Left ventricle myocardium superior (tissue), 1 donor: ENCODE measurements around the gene USP43. TPM values are rescaled to one million over a fixed set of nuclear protein-coding genes. Genes with fewer than 3 reads are reported as not detected.
A peak's percentile ranks its signal among the peaks of the same experiment; 100 is the strongest.
"Not testable (repeated sequence)": the region's sequence is repeated elsewhere in the genome, so short reads cannot be mapped to it uniquely, and the experiment has no call there.

Source experiments
- ATAC-seq: fragments of 200-7000 bp; cut with Tn5 transposase; one replicate; pipeline ENCODE4 v1.9.1; 2020; ENCODE audit warnings: mild to moderate bottlenecking, moderate library complexity
- DNase-seq: peaks from one replicate; pipeline ENCODE4 v3.0.0-alpha.2; 2020
- intact Hi-C: fragments of 100-400 bp; cut with micrococcal nuclease; formaldehyde crosslinking; loops from one replicate; pipeline ENCODE4 v1.11.0; 2022
- long read RNA-seq: library from polyadenylated mRNA; unstranded; transcript quantifications from one replicate; pipeline ENCODE4 v2.0.0, GENCODE V29; 2021
- total RNA-seq: library from RNA; stranded (reverse); fragmentation: NEBNext Ultra II Directional; extraction: Animal tissue kit (Norgen Biotek cat#: 25700); gene quantifications from one replicate; pipeline ENCODE4 v1.2.1, GENCODE V29; 2021
- donor health status: DM: no; HTN: yes; CAD: no; lungs with severe emphysema.

USP43 gene, protein sequence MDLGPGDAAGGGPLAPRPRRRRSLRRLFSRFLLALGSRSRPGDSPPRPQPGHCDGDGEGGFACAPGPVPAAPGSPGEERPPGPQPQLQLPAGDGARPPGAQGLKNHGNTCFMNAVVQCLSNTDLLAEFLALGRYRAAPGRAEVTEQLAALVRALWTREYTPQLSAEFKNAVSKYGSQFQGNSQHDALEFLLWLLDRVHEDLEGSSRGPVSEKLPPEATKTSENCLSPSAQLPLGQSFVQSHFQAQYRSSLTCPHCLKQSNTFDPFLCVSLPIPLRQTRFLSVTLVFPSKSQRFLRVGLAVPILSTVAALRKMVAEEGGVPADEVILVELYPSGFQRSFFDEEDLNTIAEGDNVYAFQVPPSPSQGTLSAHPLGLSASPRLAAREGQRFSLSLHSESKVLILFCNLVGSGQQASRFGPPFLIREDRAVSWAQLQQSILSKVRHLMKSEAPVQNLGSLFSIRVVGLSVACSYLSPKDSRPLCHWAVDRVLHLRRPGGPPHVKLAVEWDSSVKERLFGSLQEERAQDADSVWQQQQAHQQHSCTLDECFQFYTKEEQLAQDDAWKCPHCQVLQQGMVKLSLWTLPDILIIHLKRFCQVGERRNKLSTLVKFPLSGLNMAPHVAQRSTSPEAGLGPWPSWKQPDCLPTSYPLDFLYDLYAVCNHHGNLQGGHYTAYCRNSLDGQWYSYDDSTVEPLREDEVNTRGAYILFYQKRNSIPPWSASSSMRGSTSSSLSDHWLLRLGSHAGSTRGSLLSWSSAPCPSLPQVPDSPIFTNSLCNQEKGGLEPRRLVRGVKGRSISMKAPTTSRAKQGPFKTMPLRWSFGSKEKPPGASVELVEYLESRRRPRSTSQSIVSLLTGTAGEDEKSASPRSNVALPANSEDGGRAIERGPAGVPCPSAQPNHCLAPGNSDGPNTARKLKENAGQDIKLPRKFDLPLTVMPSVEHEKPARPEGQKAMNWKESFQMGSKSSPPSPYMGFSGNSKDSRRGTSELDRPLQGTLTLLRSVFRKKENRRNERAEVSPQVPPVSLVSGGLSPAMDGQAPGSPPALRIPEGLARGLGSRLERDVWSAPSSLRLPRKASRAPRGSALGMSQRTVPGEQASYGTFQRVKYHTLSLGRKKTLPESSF
- 0.12 TPM for total RNA-seq
- long read RNA-seq: 0 reads

DNA sequence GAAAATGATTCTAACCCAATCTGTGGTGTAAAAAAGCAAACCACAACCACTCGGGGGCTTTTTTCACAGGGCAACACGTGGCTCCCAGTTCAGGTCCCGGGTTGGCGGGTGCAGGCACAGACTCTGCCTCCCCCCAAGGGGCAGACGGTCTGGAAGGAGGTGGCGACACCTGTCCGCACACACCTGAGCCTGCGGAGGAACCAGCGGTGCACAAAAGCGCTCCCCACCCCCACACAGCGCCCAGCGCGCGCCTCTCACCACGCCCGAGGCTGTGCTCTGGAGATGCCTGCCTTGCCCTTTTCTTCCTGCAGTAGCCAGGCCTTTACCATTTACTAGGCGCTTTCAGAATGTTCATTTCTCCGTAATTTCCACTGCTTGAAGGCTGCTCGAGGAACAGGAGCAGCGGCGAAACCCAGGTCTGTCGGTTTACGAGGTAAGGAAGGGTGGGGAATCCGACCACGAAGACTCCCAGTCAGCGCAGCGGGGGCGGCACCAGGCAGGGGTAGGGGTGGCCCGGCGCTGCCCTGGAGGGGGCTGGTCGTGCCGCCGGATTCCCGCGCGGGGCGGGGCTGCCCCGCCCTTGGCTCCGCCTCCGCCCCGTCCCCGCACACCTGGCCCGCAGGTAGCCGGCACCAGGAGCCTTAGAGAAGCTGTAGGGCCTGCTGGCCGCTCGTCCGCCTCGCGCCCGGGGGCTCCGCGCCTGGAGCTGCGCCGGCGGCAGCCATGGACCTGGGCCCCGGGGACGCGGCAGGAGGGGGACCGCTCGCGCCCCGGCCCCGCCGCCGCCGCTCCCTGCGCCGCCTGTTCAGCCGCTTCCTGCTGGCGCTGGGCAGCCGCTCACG, at the start of gene USP43:
Gene USP43 (plus strand): TSS at position 608 of the 842 bp plus-strand sequence. CDS start 116 bp downstream, at position 724.
- peak; percentile 69 for ATAC-seq
- intact Hi-C loops: no loop called here

GRCh38 chr17:9597638-9598037, 47.7 kb upstream of the USP43 start:
- ATAC-seq, intact Hi-C loops, DNase-seq: not testable (repeated sequence)

More for the DNA sequence above, at the start of gene USP43:
- DNase-seq: peak; percentile 28

DNA sequence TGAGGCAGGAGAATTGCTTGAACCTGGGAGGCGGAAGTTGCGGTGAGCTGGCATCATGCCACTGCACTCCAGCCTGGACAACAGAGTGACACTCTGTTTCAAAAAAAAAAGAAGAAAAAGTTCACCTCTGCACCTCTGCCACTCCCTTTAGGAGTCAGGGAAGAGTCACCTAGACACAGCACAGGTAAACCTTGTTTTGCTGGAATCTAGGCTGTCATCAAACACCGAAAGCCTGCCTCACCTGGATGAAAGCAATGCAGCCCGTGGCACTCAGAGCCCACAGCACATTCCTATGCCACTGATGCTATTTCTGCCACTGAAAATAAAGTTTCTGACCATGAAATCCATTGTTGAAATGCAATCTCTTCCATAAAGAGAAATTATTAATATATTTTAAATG, 46.7 kb upstream of the USP43 start:
- intact Hi-C loops: no loop called here
- ATAC-seq (no peak), DNase-seq (no peak)

DNA sequence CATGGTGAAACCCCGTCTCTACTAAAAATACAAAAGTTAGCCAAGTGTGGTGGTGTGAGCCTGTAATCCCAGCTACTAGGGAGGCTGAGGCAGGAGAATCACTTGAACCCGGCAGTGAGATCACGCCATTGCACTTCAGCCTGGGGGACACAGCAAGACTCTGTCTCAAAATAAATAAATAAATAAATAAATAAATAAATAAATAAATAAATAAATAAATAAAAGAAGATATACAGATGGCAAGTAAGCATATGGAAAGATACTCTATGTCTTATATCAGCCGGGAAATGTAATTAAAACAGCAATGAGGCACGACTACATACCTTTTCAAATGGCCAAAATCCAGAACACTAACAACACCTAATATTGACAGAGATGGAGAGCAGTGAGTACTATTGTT, 40.7 kb upstream of the USP43 start:
- DNase-seq, intact Hi-C loops, ATAC-seq: not testable (repeated sequence)

- ATAC-seq (no peak), DNase-seq (no peak)
- intact Hi-C loops: no loop called here
Measured at GRCh38 chr17:9606453-9606852, 38.9 kb upstream of the USP43 start.

GRCh38 chr17:9607058-9607457, 38.3 kb upstream of the USP43 start:
- intact Hi-C loops, DNase-seq, ATAC-seq: not testable (repeated sequence)

GRCh38 chr17:9611557-9611956, 33.8 kb upstream of the USP43 start:
- intact Hi-C loops: no loop called here
- no peak for ATAC-seq
- no peak for DNase-seq

DNA sequence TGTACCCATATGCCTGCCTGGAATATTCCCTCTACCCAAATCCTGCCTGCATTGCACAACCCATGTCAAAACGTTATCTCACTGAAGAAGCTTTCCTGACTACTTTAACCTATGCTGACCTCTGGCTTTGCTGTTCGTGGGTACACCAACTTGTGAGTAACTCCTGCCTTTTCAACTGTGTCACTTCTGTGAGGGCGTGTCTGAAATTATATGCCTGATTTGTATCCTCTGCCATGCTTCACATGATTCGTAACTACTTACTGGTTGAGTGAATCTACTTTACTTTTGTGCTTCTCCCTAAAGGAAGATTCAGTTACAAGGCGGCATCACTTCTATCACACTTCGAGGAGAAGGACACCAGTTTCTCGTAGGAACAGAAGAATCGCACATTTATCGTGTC, 33.3 kb upstream of the USP43 start:
- ATAC-seq (no peak), DNase-seq (no peak)
- intact Hi-C loops: no loop called here

- ATAC-seq (no peak), DNase-seq (no peak)
- intact Hi-C loops: no loop called here
Measured at GRCh38 chr17:9615486-9615885, 29.8 kb upstream of the USP43 start.

DNA sequence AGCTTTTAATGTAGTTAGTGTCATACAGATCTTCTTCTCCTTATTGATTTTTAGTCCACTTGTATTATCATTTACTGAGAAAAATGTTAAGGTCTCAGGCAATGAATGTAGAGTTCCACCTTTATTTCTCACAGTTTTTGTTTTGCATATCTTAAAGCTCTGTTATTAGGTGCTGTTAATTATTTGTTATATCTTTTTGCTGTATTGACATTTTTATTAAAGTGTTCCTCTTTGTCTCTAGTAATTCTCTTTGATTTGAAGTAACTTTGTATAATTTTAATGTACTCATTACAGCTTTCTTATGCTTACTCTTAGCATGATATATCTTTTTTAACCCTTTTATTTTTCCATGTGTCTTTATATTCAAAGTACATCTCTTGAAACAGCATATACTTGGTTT, 22.4 kb upstream of the USP43 start:
- intact Hi-C loops: no loop called here
- no peak for DNase-seq
- no peak for ATAC-seq

- ATAC-seq: no peak
- intact Hi-C loops: no loop called here
Measured at GRCh38 chr17:9628509-9628908, 16.8 kb upstream of the USP43 start.

DNA sequence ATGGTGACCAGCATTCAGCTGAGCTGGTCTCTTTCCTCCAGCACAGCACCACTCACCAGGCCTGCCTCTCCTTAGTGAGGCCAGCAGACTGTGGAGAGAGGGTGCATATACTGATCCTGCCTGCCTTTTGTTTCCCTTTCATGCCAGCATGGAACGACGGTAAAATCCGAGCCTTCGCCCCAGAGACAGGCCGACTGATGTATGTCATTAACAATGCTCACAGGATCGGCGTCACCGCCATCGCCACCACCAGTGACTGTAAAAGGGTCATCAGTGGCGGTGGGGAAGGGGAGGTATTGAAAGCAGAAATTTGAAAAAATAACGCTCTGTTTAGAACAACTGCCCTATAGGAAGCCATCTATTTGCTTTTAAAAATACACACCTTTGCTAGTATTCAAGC, 12.6 kb upstream of the USP43 start:
- DNase-seq: no peak
- intact Hi-C loops: no loop called here
- no peak for ATAC-seq

More at GRCh38 chr17:9628509-9628908, 16.8 kb upstream of the USP43 start:
- no peak for DNase-seq

DNA sequence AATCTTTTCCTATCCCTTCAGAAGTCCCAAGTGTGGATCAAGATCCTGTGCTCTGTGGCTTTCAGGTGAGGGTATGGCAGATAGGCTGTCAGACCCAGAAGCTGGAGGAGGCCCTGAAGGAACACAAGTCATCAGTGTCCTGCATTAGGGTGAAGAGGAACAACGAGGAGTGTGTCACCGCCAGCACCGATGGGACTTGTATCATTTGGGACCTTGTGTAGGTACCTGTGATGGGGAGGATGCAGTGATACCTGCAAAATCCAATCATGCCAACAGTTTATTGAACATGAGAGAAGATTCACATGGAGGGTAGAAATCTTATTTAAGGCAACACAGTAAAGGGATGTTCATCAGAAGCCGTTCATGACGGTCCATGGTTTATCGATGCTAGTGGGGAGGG, 10.0 kb upstream of the USP43 start:
- DNase-seq (no peak), ATAC-seq (no peak)
- intact Hi-C loops: no loop called here

- DNase-seq: no peak
- ATAC-seq: no peak
Measured at GRCh38 chr17:9636501-9636900, 8.8 kb upstream of the USP43 start.

DNA sequence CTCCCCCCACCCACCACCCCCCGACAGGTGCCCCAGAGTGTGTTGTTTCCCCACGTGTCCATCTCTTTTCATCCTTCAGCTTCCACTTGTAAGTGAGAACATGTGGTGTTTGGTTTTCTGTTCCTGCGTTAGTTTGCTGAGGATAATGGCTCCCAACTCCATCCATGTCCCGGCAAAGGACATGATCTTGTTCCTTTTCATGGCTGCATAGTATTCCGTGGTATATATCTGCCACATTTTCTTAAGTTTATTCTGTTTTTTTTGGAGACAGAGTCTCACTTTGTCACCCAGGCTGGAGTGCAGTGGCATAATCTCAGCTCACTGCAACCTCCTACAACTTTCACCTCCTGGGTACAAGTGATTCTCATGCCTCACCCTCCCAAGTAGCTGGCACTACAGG, 4.9 kb upstream of the USP43 start:
- DNase-seq, intact Hi-C loops, ATAC-seq: not testable (repeated sequence)

More at GRCh38 chr17:9636501-9636900, 8.8 kb upstream of the USP43 start:
- intact Hi-C loops: no loop called here

DNA sequence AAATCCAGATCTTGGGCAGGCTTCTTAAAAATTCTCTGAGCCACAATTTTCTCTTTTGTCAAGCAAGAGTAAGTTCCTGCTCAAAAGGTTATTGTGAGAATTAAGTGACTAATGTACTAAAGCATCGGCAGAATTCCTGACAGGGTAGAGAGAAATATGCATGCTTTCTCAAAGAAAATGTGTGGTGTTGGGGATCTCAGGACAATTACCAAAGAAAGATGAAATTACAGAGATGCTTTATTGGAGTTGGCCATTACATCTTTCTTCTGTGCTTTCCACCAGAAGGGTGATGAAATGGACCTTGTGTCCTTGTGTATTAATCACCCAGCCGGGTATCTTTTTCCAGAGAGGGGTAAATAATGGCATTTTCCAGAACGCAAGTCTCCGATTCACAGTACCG, 1.7 kb upstream of the USP43 start:
- intact Hi-C loops: no loop called here
- ATAC-seq (no peak), DNase-seq (no peak)

DNA sequence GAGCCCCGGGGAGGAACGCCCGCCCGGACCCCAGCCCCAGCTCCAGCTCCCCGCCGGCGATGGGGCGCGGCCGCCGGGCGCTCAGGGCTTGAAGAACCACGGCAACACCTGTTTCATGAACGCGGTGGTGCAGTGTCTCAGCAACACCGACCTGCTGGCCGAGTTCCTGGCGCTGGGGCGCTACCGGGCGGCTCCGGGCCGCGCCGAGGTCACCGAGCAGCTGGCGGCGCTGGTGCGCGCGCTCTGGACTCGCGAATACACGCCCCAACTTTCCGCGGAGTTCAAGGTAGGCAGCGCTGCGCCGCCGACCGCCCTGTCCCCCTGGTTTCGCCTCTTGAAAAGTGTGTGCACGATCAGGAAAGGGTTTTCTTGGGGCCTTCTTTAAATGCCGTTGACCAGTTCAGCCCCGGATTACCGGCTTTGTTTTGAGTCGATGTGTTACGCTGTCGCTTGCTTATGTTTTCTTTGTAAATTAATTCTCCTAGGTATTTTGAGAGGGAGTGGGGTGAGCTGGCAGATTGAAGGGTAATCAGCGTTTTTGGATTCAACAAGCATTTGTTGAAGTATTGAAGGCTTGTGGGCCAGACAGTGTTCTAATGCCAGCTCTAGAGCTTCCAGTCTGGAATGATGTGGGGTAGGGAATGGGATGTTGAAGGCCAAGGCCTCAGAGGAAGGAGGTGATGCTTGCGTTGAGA, 681 bp downstream of the USP43 start:
- intact Hi-C loops: no loop called here
- ATAC-seq: peak; percentile 69
- DNase-seq: peak; percentile 49

DNA sequence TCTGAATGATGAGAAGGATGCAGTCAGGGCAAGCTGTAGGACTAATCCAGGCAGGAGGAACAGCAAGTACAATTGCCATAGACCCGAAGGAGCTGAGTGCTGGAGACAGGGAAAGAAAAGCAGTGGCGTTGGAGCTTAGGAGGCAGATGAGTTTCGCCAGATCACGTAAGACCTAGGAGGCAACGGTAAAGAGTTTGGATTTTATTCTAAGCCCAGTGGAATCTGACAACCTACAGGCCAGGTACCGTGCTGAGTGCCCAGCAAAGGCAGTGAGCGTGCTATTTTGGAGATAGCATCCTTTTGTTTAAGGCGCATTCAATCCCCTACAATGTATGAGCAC, 1.2 kb downstream of the USP43 start:
- DNase-seq: no peak
- no peak for ATAC-seq
- intact Hi-C loops: no loop called here
